Smooth muscle cell of bladder (primary cell): ENCODE measurements around the gene MAGIX. TPM values are rescaled to one million over a fixed set of nuclear protein-coding genes. Genes with fewer than 3 reads are reported as not detected.

ENCODE experiments used
- total RNA-seq: library from RNA; depleted of rRNA; stranded (reverse); fragments of >200 nt; gene quantifications from 2 replicates; pipeline ENCODE4 v1.2.3, GENCODE V29; 2014

MAGIX gene
- total RNA-seq = 0.85 and 1.4 TPM in 2 replicates

DNA sequence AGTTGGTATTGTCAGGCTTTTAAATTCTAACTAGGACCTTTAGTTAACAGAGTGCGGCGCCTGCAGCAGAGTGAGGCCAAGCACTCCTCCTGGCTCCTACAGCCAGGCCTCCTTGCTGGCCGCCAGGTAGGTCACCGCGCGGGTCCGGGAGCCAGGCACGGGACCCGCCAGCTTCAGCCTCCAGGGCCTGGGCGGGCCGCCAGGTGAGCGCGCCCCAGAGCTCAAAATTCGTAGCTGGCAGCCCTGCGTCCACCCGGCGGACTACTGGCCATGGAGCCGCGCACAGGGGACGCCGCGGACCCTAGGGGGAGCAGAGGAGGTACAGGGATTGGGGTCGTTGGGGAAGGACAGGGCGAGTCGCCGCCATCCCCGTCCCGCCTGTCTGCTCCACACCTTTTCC, at the start of gene MAGIX:
Gene MAGIX, plus strand, starts transcription at position 139 of the 400 bp plus-strand sequence. Its CDS starts 132 bp downstream, at position 271.

DNA sequence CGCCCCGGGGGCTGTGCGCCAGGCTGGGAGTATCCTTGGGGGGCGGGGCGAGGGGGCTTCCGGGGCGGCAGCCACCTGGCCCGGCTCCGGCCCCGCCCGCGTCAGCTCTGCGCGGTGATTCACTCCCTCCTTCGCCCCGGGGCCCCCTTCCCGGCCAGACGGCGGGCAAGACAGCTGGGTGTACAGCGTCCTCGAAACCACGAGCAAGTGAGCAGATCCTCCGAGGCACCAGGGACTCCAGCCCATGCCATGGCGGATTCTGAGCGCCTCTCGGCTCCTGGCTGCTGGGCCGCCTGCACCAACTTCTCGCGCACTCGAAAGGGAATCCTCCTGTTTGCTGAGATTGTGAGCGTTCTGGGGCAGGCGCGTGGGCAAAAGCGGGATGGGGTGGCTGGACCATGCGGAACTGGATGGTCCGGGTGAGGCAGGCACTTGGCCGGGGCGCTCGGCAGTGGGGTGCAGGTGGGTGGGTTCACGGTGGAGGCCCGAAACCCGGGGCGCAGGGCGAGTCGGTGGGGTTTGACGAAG, 9.3 kb downstream of the MAGIX start, which contains the start of gene PLP2:
Gene PLP2, plus strand, starts transcription at position 147 of the 528 bp plus-strand sequence. Its CDS starts 103 bp downstream, at position 250.

DNA sequence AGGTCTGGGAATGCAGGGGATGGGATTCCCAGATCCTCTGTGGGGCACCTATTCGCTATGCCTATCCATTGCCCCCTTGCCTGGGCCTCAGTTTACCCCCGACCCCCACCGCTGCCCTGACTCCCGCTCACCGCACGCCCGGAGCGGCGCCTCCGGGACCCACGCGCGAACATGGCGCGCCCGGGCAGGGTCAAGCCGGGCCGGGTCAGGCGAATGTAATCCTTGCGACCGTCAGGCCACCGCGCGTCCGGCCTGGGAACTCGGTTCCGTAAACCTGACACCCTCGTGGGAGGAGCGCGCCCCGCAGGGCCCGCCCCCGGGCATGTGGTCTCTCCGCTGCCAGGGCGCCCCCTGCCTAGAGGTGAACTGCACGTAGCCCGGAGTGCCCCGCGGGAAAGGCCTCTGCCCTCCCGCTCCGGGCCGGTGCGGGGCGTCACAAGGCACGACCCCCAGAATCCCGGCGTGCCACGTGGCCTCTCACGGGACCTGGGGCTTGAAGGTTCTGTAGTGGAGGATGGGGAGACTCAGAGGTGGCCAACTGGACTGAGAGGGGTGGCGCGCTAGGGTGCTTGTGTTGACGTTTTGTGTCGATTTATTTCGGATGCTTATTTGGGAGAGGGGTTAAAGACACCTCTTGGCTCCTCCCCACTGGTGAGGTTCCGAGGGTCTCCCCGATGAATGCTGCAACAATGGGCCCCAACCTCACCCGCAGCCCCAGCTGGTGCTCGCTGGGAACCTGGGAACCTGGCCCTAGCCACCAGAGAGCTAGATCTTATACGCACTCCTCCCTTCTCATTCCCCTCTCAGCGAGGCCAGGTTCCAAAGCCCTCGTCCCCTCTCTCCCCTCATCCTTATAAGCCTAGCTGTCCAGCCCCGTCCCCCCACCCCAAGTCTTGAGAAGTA, 23.8 kb downstream of the MAGIX start, which contains the start of gene PRICKLE3:
Gene PRICKLE3, minus strand, starts transcription at position 249 of the 903 bp plus-strand sequence. Its CDS starts 76 bp downstream, at position 173.

DNA sequence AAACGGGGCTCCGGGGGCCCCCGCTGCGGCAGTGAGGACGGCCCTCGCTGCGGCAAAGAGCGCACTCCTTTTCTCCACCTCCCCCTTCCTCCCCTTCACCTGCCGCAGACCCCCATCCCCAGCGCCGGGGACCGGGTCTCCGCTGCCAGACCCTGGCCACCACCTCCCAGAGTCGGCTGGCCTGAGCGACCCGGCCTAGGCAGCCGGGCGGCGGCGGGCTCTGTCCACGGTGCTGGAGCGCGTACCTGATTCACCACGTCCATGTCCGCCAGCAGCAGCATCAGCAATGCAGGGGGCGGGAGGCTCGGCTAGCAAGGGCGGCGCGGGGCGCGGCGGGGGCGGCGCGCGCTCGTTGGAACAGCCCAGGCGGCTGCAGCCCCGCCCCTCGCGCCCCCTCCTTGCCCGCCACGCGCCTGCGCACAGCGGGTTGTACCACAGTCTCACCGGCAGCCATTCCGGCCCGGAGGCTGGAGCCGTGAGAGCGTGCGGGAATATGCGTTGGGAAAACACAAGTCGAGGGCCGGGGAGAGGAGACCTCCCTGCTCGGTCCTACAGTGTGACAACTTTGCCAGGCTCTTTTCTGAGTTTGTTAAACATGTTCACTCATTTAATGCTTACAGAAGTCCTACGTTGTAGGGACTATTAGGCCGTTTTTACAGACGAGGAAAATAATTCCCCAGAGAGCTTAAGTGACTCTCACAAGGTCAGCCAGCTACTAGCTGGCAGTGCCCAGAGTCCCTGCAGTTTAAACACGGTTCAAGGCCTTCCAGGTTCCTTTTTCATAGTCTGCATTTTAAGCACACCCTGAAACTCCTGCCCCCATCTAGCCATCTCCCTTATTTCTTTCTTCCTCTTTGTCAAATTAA, 37.6 kb downstream of the MAGIX start, which contains the start of gene SYP:
Gene SYP, minus strand, starts transcription at position 288 of the 866 bp plus-strand sequence. Its CDS starts 7 bp downstream, at position 281.

Other genes with a start within 250 kb of the MAGIX start
- 1.3 and 2.7 TPM in 2 replicates for gene PIM2, start 243.7 kb upstream of the MAGIX start, total RNA-seq
- 28.0 and 28.6 TPM in 2 replicates for gene OTUD5, start 205.2 kb upstream of the MAGIX start, total RNA-seq
- gene KCND1, start 190.9 kb upstream of the MAGIX start, total RNA-seq = 0.28 and 1.0 TPM in 2 replicates
- 22.6 and 22.8 TPM in 2 replicates for gene GRIPAP1, start 160.5 kb upstream of the MAGIX start, total RNA-seq
- 23.3 and 24.2 TPM in 2 replicates for gene TFE3, start 119.4 kb upstream of the MAGIX start, total RNA-seq
- 0.09 and 0.28 TPM in 2 replicates for gene CCDC120, start 103.8 kb upstream of the MAGIX start, total RNA-seq
- 4.4 and 6.4 TPM in 2 replicates for gene PRAF2, start 88.8 kb upstream of the MAGIX start, total RNA-seq
- 36.3 and 43.1 TPM in 2 replicates for gene WDR45, start 82.9 kb upstream of the MAGIX start, total RNA-seq
- 17.8 and 20.6 TPM in 2 replicates for gene GPKOW, start 39.0 kb upstream of the MAGIX start, total RNA-seq
- gene PLP2, start 9.1 kb downstream of the MAGIX start, total RNA-seq = 9.1 and 12.1 TPM in 2 replicates
- 4.1 and 6.7 TPM in 2 replicates for gene PRICKLE3, start 23.6 kb downstream of the MAGIX start, total RNA-seq
- 0.14 and 0.18 TPM in 2 replicates for gene SYP, start 37.4 kb downstream of the MAGIX start, total RNA-seq
- gene CACNA1F, start 70.6 kb downstream of the MAGIX start, total RNA-seq = not detected in 2 replicates
- 6.5 and 7.0 TPM in 2 replicates for gene CCDC22, start 72.7 kb downstream of the MAGIX start, total RNA-seq
- not detected in 2 replicates for gene FOXP3, start 102.0 kb downstream of the MAGIX start, total RNA-seq
- gene PPP1R3F, start 107.0 kb downstream of the MAGIX start, total RNA-seq = 5.0 and 14.3 TPM in 2 replicates
- gene GAGE10, start 140.9 kb downstream of the MAGIX start, total RNA-seq = not detected in 2 replicates
- not detected in 2 replicates for gene GAGE12J, start 159.3 kb downstream of the MAGIX start, total RNA-seq
- gene GAGE13, start 168.8 kb downstream of the MAGIX start, total RNA-seq = not detected in 2 replicates